Suprapubic skin (tissue), 4 donors: ENCODE measurements around the gene ZNF683.

ENCODE experiments used
- EP300 ChIP-seq: sonication (generic); formaldehyde crosslinking; IDR thresholded peaks from one replicate; pipeline ENCODE4 v1.6.1; 2017; ENCODE audit warnings: antibody characterized with exemption
- POLR2A ChIP-seq, 2 donors: fragments of 450-650 bp; IDR thresholded peaks; one replicate each; pipeline ENCODE4 v1.6.1; 2017; ENCODE audit warnings: antibody characterized with exemption in 2 of 2, mild to moderate bottlenecking in 2 of 2, moderate library complexity in 2 of 2
- POLR2AphosphoS5 ChIP-seq, 3 donors: sonication (generic); formaldehyde crosslinking; IDR thresholded peaks; one replicate each; pipeline ENCODE4 v1.6.1; 2017; ENCODE audit warnings: antibody characterized with exemption in 3 of 3
- TF ChIP-seq, protein P1 (sequence below), 2 donors: fragments of 200-600 bp in 1 of 2; fragments of 450-650 bp in 1 of 2; sonication (generic) in 1 of 2; IDR thresholded peaks; one replicate each; pipeline ENCODE4 v1.5.1; 2016 to 2019; ENCODE audit warnings: antibody characterized with exemption in 2 of 2, mild to moderate bottlenecking in 1 of 2, moderate library complexity in 1 of 2

- TF ChIP-seq, protein P1, sequence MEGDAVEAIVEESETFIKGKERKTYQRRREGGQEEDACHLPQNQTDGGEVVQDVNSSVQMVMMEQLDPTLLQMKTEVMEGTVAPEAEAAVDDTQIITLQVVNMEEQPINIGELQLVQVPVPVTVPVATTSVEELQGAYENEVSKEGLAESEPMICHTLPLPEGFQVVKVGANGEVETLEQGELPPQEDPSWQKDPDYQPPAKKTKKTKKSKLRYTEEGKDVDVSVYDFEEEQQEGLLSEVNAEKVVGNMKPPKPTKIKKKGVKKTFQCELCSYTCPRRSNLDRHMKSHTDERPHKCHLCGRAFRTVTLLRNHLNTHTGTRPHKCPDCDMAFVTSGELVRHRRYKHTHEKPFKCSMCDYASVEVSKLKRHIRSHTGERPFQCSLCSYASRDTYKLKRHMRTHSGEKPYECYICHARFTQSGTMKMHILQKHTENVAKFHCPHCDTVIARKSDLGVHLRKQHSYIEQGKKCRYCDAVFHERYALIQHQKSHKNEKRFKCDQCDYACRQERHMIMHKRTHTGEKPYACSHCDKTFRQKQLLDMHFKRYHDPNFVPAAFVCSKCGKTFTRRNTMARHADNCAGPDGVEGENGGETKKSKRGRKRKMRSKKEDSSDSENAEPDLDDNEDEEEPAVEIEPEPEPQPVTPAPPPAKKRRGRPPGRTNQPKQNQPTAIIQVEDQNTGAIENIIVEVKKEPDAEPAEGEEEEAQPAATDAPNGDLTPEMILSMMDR (IDR thresholded peaks at IDR 0.05), result no peak
- TF ChIP-seq EP300 (no peak), POLR2A (IDR thresholded peaks at IDR 0.05) (no peak), POLR2AphosphoS5 (IDR thresholded peaks at IDR 0.05) (no peak)
Measured at GRCh38 chr1:26362331-26362730, 10.2 kb downstream of the ZNF683 start.
